ENCODE results near the gene CAMTA1. TPM values are rescaled to one million over a fixed set of nuclear protein-coding genes. Genes with fewer than 3 reads are reported as not detected.

The CAMTA1 gene
- total RNA-seq, 1 experiment from 2014 or later, result 82.2 TPM

DNA sequence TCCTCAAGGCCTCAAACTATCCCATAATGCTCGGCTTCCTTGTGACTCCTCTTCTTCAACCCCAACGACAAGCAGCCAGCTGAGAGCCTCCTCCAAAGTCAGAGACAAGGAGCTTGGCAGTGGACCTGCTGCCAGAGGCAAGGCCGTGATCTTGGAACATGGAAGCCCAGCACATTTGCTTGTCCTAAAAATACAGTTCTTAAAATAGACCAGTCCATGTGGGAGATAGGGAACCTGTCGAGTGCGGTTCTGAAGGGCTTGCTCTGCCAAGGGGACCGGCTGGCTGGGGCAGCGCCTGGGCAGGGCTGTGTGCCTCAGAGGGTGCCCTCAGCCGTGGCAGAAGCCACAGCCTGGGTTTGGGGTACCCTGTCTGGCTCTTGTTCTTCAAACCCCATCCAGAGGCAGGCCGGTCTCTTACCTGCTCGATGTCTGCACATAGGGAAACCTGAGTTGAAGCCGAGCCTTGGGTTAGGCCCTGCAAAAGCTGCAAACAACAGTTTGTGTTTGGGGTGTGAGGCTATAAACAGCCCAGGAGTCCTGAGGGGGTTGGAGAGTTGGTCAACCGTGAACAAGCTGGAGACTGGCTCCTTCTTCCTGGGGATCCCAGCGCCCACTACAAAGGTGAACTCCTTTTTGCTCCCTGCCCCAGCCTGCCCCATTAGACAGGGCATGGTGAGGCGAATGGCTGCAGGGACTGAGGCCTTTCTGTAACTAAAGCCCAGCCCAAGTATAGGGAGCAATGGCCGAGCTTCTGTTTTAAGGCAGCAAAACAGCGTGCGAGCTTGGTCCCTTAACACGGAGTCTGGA, 228.8 kb downstream of the CAMTA1 start:
- H3K27ac ChIP-seq (ENCODE audit: low read length), result no peak overlapping the region
- CTCF ChIA-PET, result no interaction called here
- intact Hi-C loops (cut with micrococcal nuclease; ENCODE audit: unreplicated experiment), result no loop called here

DNA sequence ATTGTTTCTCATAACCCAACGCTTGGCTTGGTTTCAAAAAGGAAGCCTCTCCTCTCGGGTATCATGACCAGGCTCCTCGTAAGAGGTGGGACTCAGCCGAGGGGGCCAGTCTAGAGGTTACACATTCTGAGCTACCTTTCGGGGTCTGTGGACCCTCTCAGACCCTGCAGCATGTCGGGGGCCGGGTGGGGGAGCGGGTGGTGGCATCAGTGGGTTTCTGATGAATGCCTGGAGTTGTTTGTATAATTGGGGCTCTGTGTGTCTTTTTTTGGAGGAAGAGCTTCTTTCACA, 229.3 kb downstream of the CAMTA1 start:
- DNase-seq (ENCODE audit: low read depth, low spot score), result no peak
- Histone ChIP-seq H3K9me3 (ENCODE audit: control insufficient read depth, insufficient read depth, low read depth, low read length) (no peaks in the 10 kb centered on the region), H3K27me3 (ENCODE audit: control insufficient read depth, insufficient read depth, low read length) (no peaks in the 10 kb centered on the region; the same call in 1 of the 2 replicates), H3K4me3 (ENCODE audit: low read depth in 2 of 2, low read length in 2 of 2) (no peak overlapping the region), H3K36me3 (ENCODE audit: control insufficient read depth, insufficient read depth, low read length) (no peaks in the 10 kb centered on the region), H3K27ac (ENCODE audit: low read length) (no peak overlapping the region), H3K4me1 (ENCODE audit: control insufficient read depth, insufficient read depth, low read length) (no peaks in the 10 kb centered on the region)
- CTCF ChIA-PET, result interaction anchor here (0.6 kb wide), 1 partner anchor 47 kb away, joined by 3 read pairs; no protein-coding TSS in a partner anchor
- in situ Hi-C loops (cut with HindIII; ENCODE audit: low pct_unique_long_range_greater_than_20kb, low sequenced_read_pairs) (no loop called here), intact Hi-C loops (cut with micrococcal nuclease; ENCODE audit: unreplicated experiment) (no loop called here)
- BruUV-seq (replicated peaks), result no TSS peak
- POLR2A ChIA-PET, result no interaction called here
- no peak for ATAC-seq
- no peak for TF ChIP-seq POLR2AphosphoS5 (IDR thresholded peaks at IDR 0.05; ENCODE audit: low read depth, low read length)
- no peak for TF ChIP-seq TCF7L2 (IDR thresholded peaks at IDR 0.05; ENCODE audit: low read depth, low read length)
- TF ChIP-seq SIN3A (IDR thresholded peaks at IDR 0.05; ENCODE audit: borderline replicate concordance, insufficient read depth, low read depth, low read length), result no peak
- no peak for TF ChIP-seq REST (IDR thresholded peaks at IDR 0.05; ENCODE audit: insufficient read depth in 1 of 2, low read depth in 2 of 2, low read length in 1 of 2)
- no peak for TF ChIP-seq CTCF (IDR thresholded peaks at IDR 0.05)

More for the DNA sequence above, 228.8 kb downstream of the CAMTA1 start:
- POLR2A ChIA-PET, result no interaction called here
- ATAC-seq (no peak), DNase-seq (ENCODE audit: low read depth, low spot score) (no peak)
- H3K9me3 ChIP-seq (ENCODE audit: control insufficient read depth, insufficient read depth, low read depth, low read length), result no peaks in the 10 kb centered on the region
- BruUV-seq (replicated peaks), result no TSS peak
- no peaks in the 10 kb centered on the region for H3K4me1 ChIP-seq (ENCODE audit: control insufficient read depth, insufficient read depth, low read length)
- no peak for TF ChIP-seq CTCF (IDR thresholded peaks at IDR 0.05)
- no peak for TF ChIP-seq TCF7L2 (IDR thresholded peaks at IDR 0.05; ENCODE audit: low read depth, low read length)
- TF ChIP-seq REST (IDR thresholded peaks at IDR 0.05; ENCODE audit: insufficient read depth in 1 of 2, low read depth in 2 of 2, low read length in 1 of 2), result no peak
- TF ChIP-seq POLR2AphosphoS5 (IDR thresholded peaks at IDR 0.05; ENCODE audit: low read depth, low read length), result no peak
- TF ChIP-seq SIN3A (IDR thresholded peaks at IDR 0.05; ENCODE audit: borderline replicate concordance, insufficient read depth, low read depth, low read length), result no peak
- no peaks in the 10 kb centered on the region for H3K36me3 ChIP-seq (ENCODE audit: control insufficient read depth, insufficient read depth, low read length)
- no peaks in the 10 kb centered on the region; the same call in 1 of the 2 replicates for H3K27me3 ChIP-seq (ENCODE audit: control insufficient read depth, insufficient read depth, low read length)
- in situ Hi-C loops (cut with HindIII; ENCODE audit: low pct_unique_long_range_greater_than_20kb, low sequenced_read_pairs), result no loop called here
- no peak overlapping the region for H3K4me3 ChIP-seq (ENCODE audit: low read depth in 2 of 2, low read length in 2 of 2)
